ENCODE results near the gene BEND7.

BEND7 gene

GRCh38 chr10:13526948-13527863, 1.6 kb downstream of the BEND7 start:
- no peak overlapping the region for H3K27ac ChIP-seq (ENCODE audit: low read length)
- H3K4me1 ChIP-seq (ENCODE audit: insufficient read depth, low read length) = no peaks in the 10 kb centered on the region
- ATAC-seq (ENCODE audit: insufficient read depth, low read depth) = no peak
- no peaks in the 10 kb centered on the region for H3K36me3 ChIP-seq (ENCODE audit: insufficient read depth, low read length)
- no peak overlapping the region for H2AFZ ChIP-seq (ENCODE audit: low read depth, low read length)
- no peak overlapping the region for H3K4me3 ChIP-seq (ENCODE audit: low read depth in 1 of 2, low read length in 2 of 2)
- H3K79me2 ChIP-seq (ENCODE audit: insufficient read depth, low read length) = no peaks in the 10 kb centered on the region
- no peaks in the 10 kb centered on the region for H3K9me3 ChIP-seq (ENCODE audit: insufficient read depth, low read length, severe bottlenecking)
- peaks cover 27% of the 10 kb centered on the region for H3K27me3 ChIP-seq (ENCODE audit: insufficient read depth, low read length, poor library complexity)
- TF ChIP-seq EZH2 (IDR thresholded peaks at IDR 0.05; ENCODE audit: borderline replicate concordance, low read depth, low read length, severe bottlenecking) = no peak
- TF ChIP-seq CTCF (IDR thresholded peaks at IDR 0.05; ENCODE audit: borderline replicate concordance, extremely low read depth, low read length, poor library complexity, severe bottlenecking) = no peak
- H3K4me2 ChIP-seq (ENCODE audit: insufficient read depth, low read length) = no peak overlapping the region
- no peaks in the 10 kb centered on the region for H4K20me1 ChIP-seq (ENCODE audit: insufficient read depth, low read length)
- no peak overlapping the region for H3K9ac ChIP-seq (ENCODE audit: low read depth, low read length)
- DNase-seq = no peak

GRCh38 chr10:13525663-13526062, 3.2 kb downstream of the BEND7 start:
- Histone ChIP-seq H3K4me1 (ENCODE audit: insufficient read depth, low read length) (no peaks in the 10 kb centered on the region), H3K27me3 (ENCODE audit: insufficient read depth, low read length, poor library complexity) (peaks cover 31% of the 10 kb centered on the region), H3K27ac (ENCODE audit: low read length) (no peak overlapping the region), H3K4me2 (ENCODE audit: insufficient read depth, low read length) (no peak overlapping the region), H4K20me1 (ENCODE audit: insufficient read depth, low read length) (no peaks in the 10 kb centered on the region), H3K79me2 (ENCODE audit: insufficient read depth, low read length) (no peaks in the 10 kb centered on the region), H2AFZ (ENCODE audit: low read depth, low read length) (no peak overlapping the region), H3K36me3 (ENCODE audit: insufficient read depth, low read length) (no peaks in the 10 kb centered on the region), H3K9me3 (ENCODE audit: insufficient read depth, low read length, severe bottlenecking) (no peaks in the 10 kb centered on the region), H3K4me3 (ENCODE audit: low read depth in 1 of 2, low read length in 2 of 2) (no peak overlapping the region), H3K9ac (ENCODE audit: low read depth, low read length) (no peak overlapping the region)
- DNase-seq (no peak), ATAC-seq (ENCODE audit: insufficient read depth, low read depth) (no peak)
- TF ChIP-seq EZH2 (IDR thresholded peaks at IDR 0.05; ENCODE audit: borderline replicate concordance, low read depth, low read length, severe bottlenecking) = no peak

- ATAC-seq (ENCODE audit: insufficient read depth, low read depth) = no peak
- H3K27me3 ChIP-seq (ENCODE audit: insufficient read depth, low read length, poor library complexity) = peaks cover 43% of the 10 kb centered on the region
These were observed 7.8 kb downstream of the BEND7 start for GRCh38 chr10:13521026-13521425.

More at GRCh38 chr10:13521026-13521425, 7.8 kb downstream of the BEND7 start:
- Histone ChIP-seq H4K20me1 (ENCODE audit: insufficient read depth, low read length) (no peaks in the 10 kb centered on the region), H3K9ac (ENCODE audit: low read depth, low read length) (no peak overlapping the region), H3K79me2 (ENCODE audit: insufficient read depth, low read length) (no peaks in the 10 kb centered on the region), H3K4me3 (ENCODE audit: low read depth in 1 of 2, low read length in 2 of 2) (no peak overlapping the region), H3K4me1 (ENCODE audit: insufficient read depth, low read length) (no peaks in the 10 kb centered on the region), H3K4me2 (ENCODE audit: insufficient read depth, low read length) (no peak overlapping the region), H2AFZ (ENCODE audit: low read depth, low read length) (no peak overlapping the region), H3K9me3 (ENCODE audit: insufficient read depth, low read length, severe bottlenecking) (no peaks in the 10 kb centered on the region), H3K36me3 (ENCODE audit: insufficient read depth, low read length) (no peaks in the 10 kb centered on the region), H3K27ac (ENCODE audit: low read length) (no peak overlapping the region)
- no peak for DNase-seq
- no peak for TF ChIP-seq EZH2 (IDR thresholded peaks at IDR 0.05; ENCODE audit: borderline replicate concordance, low read depth, low read length, severe bottlenecking)
- no peak for TF ChIP-seq CTCF (IDR thresholded peaks at IDR 0.05; ENCODE audit: borderline replicate concordance, extremely low read depth, low read length, poor library complexity, severe bottlenecking)
